Mesenchymal stem cell (in vitro differentiated cells and primary cell): ENCODE results near the gene DOCK8.

ENCODE experiments used
- DNase-seq: peaks from one replicate; pipeline ENCODE4 v3.0.0-alpha.2; 2013
- H2AFZ ChIP-seq: one replicate; pipeline ENCODE4 v1.6.1; 2013; ENCODE audit warnings: low read depth, mild to moderate bottlenecking, control low read depth, inconsistent platforms, low read length, moderate library complexity
- H2AK5ac ChIP-seq: 2 replicates; pipeline ENCODE4 v1.6.1; 2013; ENCODE audit warnings: low read length, moderate library complexity, mild to moderate bottlenecking, inconsistent platforms; ENCODE audit not compliant: severe bottlenecking
- H2BK120ac ChIP-seq: one replicate; pipeline ENCODE4 v1.6.1; 2013; ENCODE audit warnings: low read depth, mild to moderate bottlenecking, inconsistent platforms, low read length, moderate library complexity
- H2BK12ac ChIP-seq, 2 experiments: one replicate each; pipeline ENCODE4 v1.6.1; 2013; ENCODE audit warnings: inconsistent platforms in 2 of 2, low read length in 2 of 2, mild to moderate bottlenecking in 2 of 2, moderate library complexity in 2 of 2, control low read depth in 1 of 2
- H2BK15ac ChIP-seq: one replicate; pipeline ENCODE4 v1.6.1; 2013; ENCODE audit warnings: mild to moderate bottlenecking, low read depth, inconsistent platforms; ENCODE audit not compliant: poor library complexity, severe bottlenecking
- H2BK5ac ChIP-seq: 2 replicates; pipeline ENCODE4 v1.6.1; 2013; ENCODE audit warnings: low read depth, mild to moderate bottlenecking, low read length, control low read depth, inconsistent platforms; ENCODE audit not compliant: poor library complexity, severe bottlenecking
- H3K14ac ChIP-seq, 2 experiments: one replicate each; pipeline ENCODE4 v1.6.1; 2013; ENCODE audit warnings: inconsistent platforms in 2 of 2, low read length in 2 of 2, control low read depth in 1 of 2, mild to moderate bottlenecking in 1 of 2, moderate library complexity in 1 of 2
- H3K18ac ChIP-seq, 2 experiments: one replicate each; pipeline ENCODE4 v1.6.1; 2013; ENCODE audit warnings: inconsistent platforms in 2 of 2, low read length in 2 of 2, control low read depth in 1 of 2, low read depth in 1 of 2, mild to moderate bottlenecking in 1 of 2
- H3K23ac ChIP-seq, 2 experiments: one replicate each; pipeline ENCODE4 v1.6.1; 2013; ENCODE audit warnings: inconsistent platforms in 2 of 2, low read length in 2 of 2, mild to moderate bottlenecking in 2 of 2, moderate library complexity in 2 of 2, control low read depth in 1 of 2
- H3K27ac ChIP-seq: 2 replicates; pipeline ENCODE4 v1.5.1; 2013; ENCODE audit warnings: mild to moderate bottlenecking, moderate library complexity, low read length, control low read depth, inconsistent platforms; ENCODE audit not compliant: poor library complexity, severe bottlenecking
- H3K27me3 ChIP-seq, 2 experiments: 2 replicates each; pipeline versions ENCODE4 v1.6.1 to v1.7.0; 2013; ENCODE audit warnings: low read length in 2 of 2, mild to moderate bottlenecking in 2 of 2, moderate library complexity in 2 of 2, control low read depth in 1 of 2, inconsistent platforms in 1 of 2; ENCODE audit not compliant: control insufficient read depth in 1 of 2, insufficient read depth in 1 of 2
- H3K36me3 ChIP-seq, 2 experiments: 2 replicates each; pipeline versions ENCODE4 v1.6.1 to v1.7.0; 2013; ENCODE audit warnings: low read length in 2 of 2, control low read depth in 1 of 2, inconsistent platforms in 1 of 2, low read depth in 1 of 2, mild to moderate bottlenecking in 1 of 2; ENCODE audit not compliant: insufficient read depth in 2 of 2, control insufficient read depth in 1 of 2
- H3K4ac ChIP-seq, 2 experiments: one replicate each; pipeline ENCODE4 v1.6.1; 2013; ENCODE audit warnings: inconsistent platforms in 2 of 2, low read length in 2 of 2, mild to moderate bottlenecking in 2 of 2, moderate library complexity in 2 of 2, control low read depth in 1 of 2, low read depth in 1 of 2
- H3K4me1 ChIP-seq: 2 replicates; pipeline ENCODE4 v1.6.1; 2013; ENCODE audit warnings: low read depth, low read length, control low read depth; ENCODE audit not compliant: control insufficient read depth, insufficient read depth
- H3K4me2 ChIP-seq: 2 replicates; pipeline ENCODE4 v1.6.1; 2013; ENCODE audit warnings: low read length, mild to moderate bottlenecking, inconsistent platforms; ENCODE audit not compliant: poor library complexity, severe bottlenecking
- H3K4me3 ChIP-seq, 2 experiments: 2 replicates each; pipeline versions ENCODE4 v1.5.1 to v1.7.0; 2013; ENCODE audit warnings: low read length in 2 of 2, mild to moderate bottlenecking in 2 of 2, control low read depth in 1 of 2, low read depth in 1 of 2; ENCODE audit not compliant: insufficient read depth in 1 of 2
- H3K79me1 ChIP-seq: replicated peaks from 2 replicates; pipeline ENCODE4 v1.6.1; 2013; ENCODE audit warnings: mild to moderate bottlenecking, control low read depth, low read length, inconsistent platforms; ENCODE audit not compliant: poor library complexity, severe bottlenecking
- H3K9ac ChIP-seq: 2 replicates; pipeline ENCODE4 v1.7.0; 2013; ENCODE audit warnings: mild to moderate bottlenecking, low read length, moderate library complexity
- H3K9me3 ChIP-seq: 2 replicates; pipeline ENCODE4 v1.7.0; 2013; ENCODE audit warnings: mild to moderate bottlenecking, low read length; ENCODE audit not compliant: control insufficient read depth
- H4K8ac ChIP-seq: one replicate; pipeline ENCODE4 v1.6.1; 2013; ENCODE audit warnings: inconsistent platforms, mild to moderate bottlenecking, low read length, moderate library complexity
- H4K91ac ChIP-seq: one replicate; pipeline ENCODE4 v1.6.1; 2013; ENCODE audit warnings: mild to moderate bottlenecking, low read length, inconsistent platforms
- WGBS: methylation state at CpG from one replicate; pipeline ENCODE4 v1.1.7; 2013; ENCODE audit warnings: mixed read lengths; 5-methylcytosine and 5-hydroxymethylcytosine counted together

DOCK8 gene

GRCh38 chr9:312596-313320 is 98.1 kb downstream of the DOCK8 start:
- H2BK15ac ChIP-seq = no peak overlapping the region
- H2BK120ac ChIP-seq = no peak overlapping the region
- no peaks in the 10 kb centered on the region for H3K27me3 ChIP-seq
- H3K9me3 ChIP-seq = no peaks in the 10 kb centered on the region
- no peak overlapping the region for H3K4me2 ChIP-seq
- no peak overlapping the region for H3K23ac ChIP-seq
- no peak overlapping the region for H3K27ac ChIP-seq
- 71% methylated on average over 7 of the region's 7 CpGs for WGBS
- H3K4ac ChIP-seq = no peak overlapping the region
- H3K14ac ChIP-seq = no peak overlapping the region
- H4K91ac ChIP-seq = no peak overlapping the region
- H3K36me3 ChIP-seq = no peaks in the 10 kb centered on the region
- no peak overlapping the region for H2BK12ac ChIP-seq
- no peak overlapping the region for H3K9ac ChIP-seq
- no peak overlapping the region for H2AFZ ChIP-seq
- H4K8ac ChIP-seq = no peak overlapping the region
- H3K18ac ChIP-seq = no peak overlapping the region
- H2AK5ac ChIP-seq = no peak overlapping the region
- DNase-seq = no peak
- no peak overlapping the region for H2BK5ac ChIP-seq
- H3K4me3 ChIP-seq = no peak overlapping the region
- H3K4me1 ChIP-seq = no peaks in the 10 kb centered on the region
- no peaks in the 10 kb centered on the region for H3K79me1 ChIP-seq

DNA sequence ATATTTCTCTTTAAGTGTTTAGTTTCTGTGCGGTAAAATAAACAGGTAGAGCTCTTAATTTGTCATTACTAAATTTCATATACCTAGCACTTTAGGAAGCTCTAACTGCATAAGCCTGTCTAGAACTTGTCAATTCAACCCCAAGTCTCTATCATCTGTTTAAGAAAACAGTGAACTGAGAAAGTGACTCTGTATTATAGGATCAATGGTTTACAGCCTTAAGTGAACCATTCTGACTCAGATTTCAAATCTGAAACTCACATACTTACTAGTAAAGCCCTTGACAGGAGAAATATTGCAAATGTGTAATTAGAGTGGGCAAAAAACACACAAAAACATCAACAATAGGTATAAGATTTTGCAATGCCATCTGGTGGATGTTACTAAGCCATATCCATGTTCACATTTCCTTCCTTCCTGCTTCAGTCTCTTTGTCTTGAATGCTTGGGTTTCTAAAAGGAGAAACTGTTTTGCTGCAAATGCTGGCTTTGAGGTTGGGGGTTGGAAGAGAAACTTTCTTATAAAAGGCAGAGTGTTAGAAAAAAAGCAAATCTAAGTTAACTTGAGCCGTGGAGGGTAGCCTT is 101.8 kb downstream of the DOCK8 start:
- no peak overlapping the region for H2AFZ ChIP-seq
- H3K27ac ChIP-seq = no peak overlapping the region
- H3K4me3 ChIP-seq = no peak overlapping the region
- H2BK12ac ChIP-seq = no peak overlapping the region
- no peak overlapping the region for H2BK5ac ChIP-seq
- no peak overlapping the region for H3K4ac ChIP-seq
- H4K8ac ChIP-seq = no peak overlapping the region
- H3K9ac ChIP-seq = no peak overlapping the region
- no peaks in the 10 kb centered on the region for H3K4me1 ChIP-seq
- no peak overlapping the region for H3K4me2 ChIP-seq
- H3K23ac ChIP-seq = no peak overlapping the region
- DNase-seq = no peak
- WGBS = no CpG with 5 or more reads among the region's 2 CpGs
- no peak overlapping the region for H3K18ac ChIP-seq
- H3K9me3 ChIP-seq = no peaks in the 10 kb centered on the region
- no peak overlapping the region for H2AK5ac ChIP-seq
- no peaks in the 10 kb centered on the region for H3K36me3 ChIP-seq
- no peak overlapping the region for H2BK120ac ChIP-seq
- H3K27me3 ChIP-seq = no peaks in the 10 kb centered on the region
- H4K91ac ChIP-seq = no peak overlapping the region
- H3K14ac ChIP-seq = no peak overlapping the region
- H2BK15ac ChIP-seq = no peak overlapping the region
- H3K79me1 ChIP-seq = no peaks in the 10 kb centered on the region

DNA sequence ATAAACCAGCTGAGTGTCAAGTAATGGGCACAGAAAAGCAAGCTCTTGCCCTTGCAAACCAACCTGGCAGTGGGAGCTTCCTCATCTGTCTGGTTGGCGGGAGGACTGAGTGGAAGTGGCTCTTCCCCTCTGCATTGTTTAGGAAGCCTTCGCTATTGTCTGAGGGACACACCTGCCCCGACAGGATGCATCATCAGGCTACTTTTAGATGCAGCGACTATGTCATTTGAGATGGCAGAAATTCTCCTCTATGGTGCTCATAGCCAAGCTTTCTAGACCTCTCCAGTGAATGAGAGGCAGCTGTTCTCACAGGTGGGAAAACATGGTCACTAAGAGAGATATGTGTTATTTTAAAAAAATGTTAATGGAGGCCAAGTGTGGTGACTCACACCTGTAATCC is 104.0 kb downstream of the DOCK8 start:
- Histone ChIP-seq H3K36me3 (no peaks in the 10 kb centered on the region), H4K8ac (no peak overlapping the region), H2BK12ac (no peak overlapping the region), H3K27ac (no peak overlapping the region), H4K91ac (no peak overlapping the region), H3K79me1 (no peaks in the 10 kb centered on the region), H3K23ac (no peak overlapping the region), H2BK15ac (no peak overlapping the region), H2AK5ac (no peak overlapping the region), H3K4me2 (no peak overlapping the region), H2BK5ac (no peak overlapping the region), H2AFZ (no peak overlapping the region), H3K9me3 (no peaks in the 10 kb centered on the region), H2BK120ac (no peak overlapping the region), H3K4ac (no peak overlapping the region), H3K18ac (no peak overlapping the region), H3K4me3 (no peak overlapping the region), H3K9ac (no peak overlapping the region), H3K27me3 (no peaks in the 10 kb centered on the region), H3K4me1 (no peaks in the 10 kb centered on the region), H3K14ac (no peak overlapping the region)
- no peak for DNase-seq
- 81% methylated on average over 4 of the region's 4 CpGs for WGBS

- H3K9ac ChIP-seq = no peak overlapping the region
- no peaks in the 10 kb centered on the region for H3K9me3 ChIP-seq
- no peak for DNase-seq
- H3K18ac ChIP-seq = no peak overlapping the region
- no peak overlapping the region for H3K4me2 ChIP-seq
- H3K27me3 ChIP-seq = no peaks in the 10 kb centered on the region
- no peak overlapping the region for H2AK5ac ChIP-seq
- H3K36me3 ChIP-seq = no peaks in the 10 kb centered on the region
- no peak overlapping the region for H2AFZ ChIP-seq
- no peak overlapping the region for H3K4ac ChIP-seq
- H3K23ac ChIP-seq = no peak overlapping the region
- no CpG with 5 or more reads among the region's 1 CpG for WGBS
- no peaks in the 10 kb centered on the region for H3K4me1 ChIP-seq
- H3K79me1 ChIP-seq = no peaks in the 10 kb centered on the region
- no peak overlapping the region for H4K91ac ChIP-seq
- H4K8ac ChIP-seq = no peak overlapping the region
- no peak overlapping the region for H3K4me3 ChIP-seq
- H2BK5ac ChIP-seq = no peak overlapping the region
- H3K14ac ChIP-seq = no peak overlapping the region
- no peak overlapping the region for H2BK15ac ChIP-seq
- no peak overlapping the region for H2BK120ac ChIP-seq
- no peak overlapping the region for H2BK12ac ChIP-seq
- H3K27ac ChIP-seq = no peak overlapping the region
Observed at GRCh38 chr9:324971-325370, 110.3 kb downstream of the DOCK8 start.
